Left ventricle myocardium inferior (tissue), 1 donor: ENCODE measurements around the gene ZNF423. TPM values are rescaled to one million over a fixed set of nuclear protein-coding genes. Genes with fewer than 3 reads are reported as not detected.

Experiments
- DNase-seq: peaks from one replicate; pipeline ENCODE4 v3.0.0-alpha.2; 2020
- H3K27ac ChIP-seq: fragments of 200-600 bp; replicated peaks from 2 replicates; pipeline ENCODE4 v1.8.0; 2021
- H3K27me3 ChIP-seq: fragments of 200-600 bp; 2 replicates; pipeline ENCODE4 v1.8.0; 2021; ENCODE audit warnings: low read depth
- H3K36me3 ChIP-seq: fragments of 200-600 bp; 2 replicates; pipeline ENCODE4 v1.8.0; 2021
- H3K4me1 ChIP-seq: fragments of 200-600 bp; 2 replicates; pipeline ENCODE4 v1.8.0; 2021
- H3K4me3 ChIP-seq: fragments of 200-600 bp; 2 replicates; pipeline ENCODE4 v1.8.0; 2021; ENCODE audit warnings: mild to moderate bottlenecking, moderate library complexity
- H3K9me3 ChIP-seq: fragments of 200-600 bp; replicated peaks from 2 replicates; pipeline ENCODE4 v1.8.0; 2021
- CTCF ChIP-seq: fragments of 200-600 bp; IDR thresholded peaks from 2 replicates; pipeline ENCODE4 v1.8.0; 2021; ENCODE audit warnings: antibody characterized with exemption, mild to moderate bottlenecking, borderline replicate concordance
- intact Hi-C: fragments of 100-400 bp; cut with micrococcal nuclease; formaldehyde crosslinking; loops from one replicate; pipeline ENCODE4 v1.11.0; 2022
- total RNA-seq: library from RNA; stranded (reverse); fragmentation: NEBNext Ultra II Directional; extraction: Animal tissue kit (Norgen Biotek cat#: 25700); gene quantifications from one replicate; pipeline ENCODE4 v1.2.1, GENCODE V29; 2021
- donor health status: DM: no; HTN: yes; CAD: no; lungs with severe emphysema.

The ZNF423 gene
- total RNA-seq, 1 donor from 2014 or later, result 8.6 TPM

- TF ChIP-seq CTCF, result no peak
- Histone ChIP-seq H3K4me1 (no peaks in the 10 kb centered on the region), H3K27ac (no peak overlapping the region), H3K27me3 (peaks cover 33% of the 10 kb centered on the region), H3K4me3 (no peak overlapping the region), H3K36me3 (no peaks in the 10 kb centered on the region), H3K9me3 (no peaks in the 10 kb centered on the region)
- intact Hi-C loops, result no loop called here
- no peak for DNase-seq
These were observed 44.2 kb upstream of the ZNF423 start for GRCh38 chr16:49899991-49900695.

- no peaks in the 10 kb centered on the region for H3K4me1 ChIP-seq
- intact Hi-C loops, result no loop called here
- H3K27ac ChIP-seq, result no peak overlapping the region
- H3K9me3 ChIP-seq, result no peaks in the 10 kb centered on the region
- no peak for TF ChIP-seq CTCF
- peaks cover 53% of the 10 kb centered on the region for H3K27me3 ChIP-seq
- DNase-seq, result no peak
- H3K36me3 ChIP-seq, result no peaks in the 10 kb centered on the region
- H3K4me3 ChIP-seq, result no peak overlapping the region
These were observed 40.6 kb upstream of the ZNF423 start for GRCh38 chr16:49896447-49896964.

- Histone ChIP-seq H3K9me3 (peaks cover 8% of the 10 kb centered on the region), H3K27me3 (peaks cover 85% of the 10 kb centered on the region), H3K4me1 (no peaks in the 10 kb centered on the region), H3K36me3 (no peaks in the 10 kb centered on the region), H3K27ac (no peak overlapping the region), H3K4me3 (no peak overlapping the region)
- TF ChIP-seq CTCF, result peak; percentile 41
- intact Hi-C loops, result no loop called here
- no peak for DNase-seq
These were observed 35.0 kb upstream of the ZNF423 start for GRCh38 chr16:49890876-49891275.

GRCh38 chr16:49889725-49890397, 33.9 kb upstream of the ZNF423 start:
- no peak for DNase-seq
- intact Hi-C loops, result no loop called here

More at GRCh38 chr16:49889725-49890397, 33.9 kb upstream of the ZNF423 start:
- no peaks in the 10 kb centered on the region for H3K36me3 ChIP-seq
- H3K27ac ChIP-seq, result no peak overlapping the region
- peaks cover 85% of the 10 kb centered on the region for H3K27me3 ChIP-seq
- H3K4me3 ChIP-seq, result no peak overlapping the region
- TF ChIP-seq CTCF, result no peak
- no peaks in the 10 kb centered on the region for H3K4me1 ChIP-seq
- peaks cover 8% of the 10 kb centered on the region for H3K9me3 ChIP-seq
